Measurements from ENCODE around the gene NSD2. TPM values are rescaled to one million over a fixed set of nuclear protein-coding genes. Genes with fewer than 3 reads are reported as not detected.
A peak's percentile ranks its signal among the peaks of the same experiment; 100 is the strongest.

NSD2 gene
- total and polyA plus RNA-seq, 3 experiments from 2014 or later, result 9.0 to 152 (median 150) TPM

GRCh38 chr4:1953335-1953734 lies 82.1 kb downstream of the NSD2 start:
- Histone ChIP-seq H3K27ac (ENCODE audit: low read depth, low read length) (no peak overlapping the region), H3K36me3 (ENCODE audit: insufficient read depth, low read length) (peaks cover 18% of the 10 kb centered on the region), H3K9me3 (ENCODE audit: low read length) (no peaks in the 10 kb centered on the region), H3K4me1 (ENCODE audit: insufficient read depth, low read length) (no peaks in the 10 kb centered on the region), H3K27me3 (ENCODE audit: insufficient read depth, low read length, poor library complexity, severe bottlenecking) (no peaks in the 10 kb centered on the region), H3K4me3 (ENCODE audit: low read length) (no peak overlapping the region)
- Mint-ChIP-seq H3K4me3 (no peak overlapping the region), H3K27me3 (no peaks in the 10 kb centered on the region), H3K4me1 (no peaks in the 10 kb centered on the region), H3K36me3 (peaks cover 3 to 73% (median 13%) of the 10 kb centered on the region in 3 donors), H3K9me3 (no peaks in the 10 kb centered on the region), H3K27ac (no peak overlapping the region)
- CTCF ChIA-PET, result interaction anchor here (0.9 kb wide), 1 partner anchor 8 kb away, joined by 3 read pairs; no protein-coding TSS in a partner anchor
- DNase-seq, result no peak
- POLR2A ChIA-PET, result no interaction called here

DNA sequence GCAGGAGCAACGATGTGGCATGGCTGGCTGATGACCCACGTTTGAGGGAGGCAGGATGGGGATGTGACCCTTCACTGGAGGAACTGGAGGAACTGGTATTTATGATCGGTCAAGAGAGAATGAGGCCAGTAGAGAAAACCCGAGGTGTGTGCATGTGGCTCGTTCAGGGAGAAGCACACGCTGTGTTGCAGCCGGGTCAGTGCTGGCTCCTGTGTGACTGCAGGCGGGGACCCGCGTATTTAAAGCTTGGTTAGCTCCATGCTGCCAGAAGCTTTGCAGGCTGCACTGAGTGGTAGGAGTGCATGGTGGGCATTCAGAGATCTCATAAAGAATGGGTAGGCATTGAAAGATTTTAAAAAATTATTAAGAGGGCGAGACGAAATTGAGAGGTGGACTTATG lies 85.4 kb downstream of the NSD2 start:
- H3K36me3 ChIP-seq (ENCODE audit: insufficient read depth, low read length), result peaks cover 36% of the 10 kb centered on the region
- ChIA-PET POLR2A (no interaction called here), CTCF (no interaction called here)

GRCh38 chr4:1958276-1959103 lies 87.3 kb downstream of the NSD2 start:
- no peak for DNase-seq
- Mint-ChIP-seq H3K4me3 (no peak overlapping the region), H3K4me1 (no peaks in the 10 kb centered on the region), H3K36me3 (peaks cover 22 to 83% (median 25%) of the 10 kb centered on the region in 3 donors), H3K27ac (no peak overlapping the region), H3K9me3 (no peaks in the 10 kb centered on the region), H3K27me3 (no peaks in the 10 kb centered on the region)
- Histone ChIP-seq H3K4me1 (ENCODE audit: insufficient read depth, low read length) (no peaks in the 10 kb centered on the region), H3K9me3 (ENCODE audit: low read length) (no peaks in the 10 kb centered on the region), H3K4me3 (ENCODE audit: low read length) (no peak overlapping the region), H3K27me3 (ENCODE audit: insufficient read depth, low read length, poor library complexity, severe bottlenecking) (no peaks in the 10 kb centered on the region), H3K36me3 (ENCODE audit: insufficient read depth, low read length) (peaks cover 49% of the 10 kb centered on the region), H3K27ac (ENCODE audit: low read depth, low read length) (no peak overlapping the region)
- ChIA-PET POLR2A (no interaction called here), CTCF (no interaction called here)

More for the DNA sequence above, 85.4 kb downstream of the NSD2 start:
- Histone ChIP-seq H3K9me3 (ENCODE audit: low read length) (no peaks in the 10 kb centered on the region), H3K27ac (ENCODE audit: low read depth, low read length) (no peak overlapping the region), H3K27me3 (ENCODE audit: insufficient read depth, low read length, poor library complexity, severe bottlenecking) (no peaks in the 10 kb centered on the region), H3K4me3 (ENCODE audit: low read length) (no peak overlapping the region), H3K4me1 (ENCODE audit: insufficient read depth, low read length) (no peaks in the 10 kb centered on the region)
- no peak overlapping the region for H3K4me3 Mint-ChIP-seq
- peak overlapping the region in 2 of 8 donors; percentile 54 to 66 for H3K27ac Mint-ChIP-seq
- peaks cover 15 to 83% (median 20%) of the 10 kb centered on the region in 3 donors for H3K36me3 Mint-ChIP-seq
- no peaks in the 10 kb centered on the region for H3K4me1 Mint-ChIP-seq
- H3K9me3 Mint-ChIP-seq, result no peaks in the 10 kb centered on the region
- H3K27me3 Mint-ChIP-seq, result no peaks in the 10 kb centered on the region
- no peak for DNase-seq

DNA sequence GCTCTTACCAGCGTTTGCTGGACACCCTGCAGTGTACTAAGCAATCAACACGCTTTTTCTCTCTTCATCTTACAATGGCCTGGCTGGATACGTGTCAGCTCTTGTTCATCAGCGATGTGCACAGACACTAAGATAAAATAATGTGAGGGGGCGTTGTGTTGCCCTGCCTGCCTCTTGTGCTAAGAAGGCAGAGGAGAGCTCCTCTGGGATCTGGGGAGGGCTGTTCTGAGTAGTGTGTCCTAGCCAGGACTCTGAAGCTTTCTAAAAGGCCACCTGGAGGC lies 87.9 kb downstream of the NSD2 start:
- Mint-ChIP-seq H3K27ac (no peak overlapping the region), H3K36me3 (peaks cover 22 to 84% (median 25%) of the 10 kb centered on the region in 3 donors), H3K9me3 (no peaks in the 10 kb centered on the region), H3K4me1 (peaks cover 0 to 2% (median 0%) of the 10 kb centered on the region in 3 donors), H3K27me3 (no peaks in the 10 kb centered on the region), H3K4me3 (no peak overlapping the region)
- DNase-seq, result no peak
- H3K4me3 ChIP-seq (ENCODE audit: low read length), result no peak overlapping the region
- H3K4me1 ChIP-seq (ENCODE audit: insufficient read depth, low read length), result peaks cover under 1% of the 10 kb centered on the region
- H3K36me3 ChIP-seq (ENCODE audit: insufficient read depth, low read length), result peaks cover 52% of the 10 kb centered on the region
- H3K27ac ChIP-seq (ENCODE audit: low read depth, low read length), result no peak overlapping the region
- no peaks in the 10 kb centered on the region for H3K9me3 ChIP-seq (ENCODE audit: low read length)
- POLR2A ChIA-PET, result no interaction called here
- H3K27me3 ChIP-seq (ENCODE audit: insufficient read depth, low read length, poor library complexity, severe bottlenecking), result no peaks in the 10 kb centered on the region
- CTCF ChIA-PET, result no interaction called here

DNA sequence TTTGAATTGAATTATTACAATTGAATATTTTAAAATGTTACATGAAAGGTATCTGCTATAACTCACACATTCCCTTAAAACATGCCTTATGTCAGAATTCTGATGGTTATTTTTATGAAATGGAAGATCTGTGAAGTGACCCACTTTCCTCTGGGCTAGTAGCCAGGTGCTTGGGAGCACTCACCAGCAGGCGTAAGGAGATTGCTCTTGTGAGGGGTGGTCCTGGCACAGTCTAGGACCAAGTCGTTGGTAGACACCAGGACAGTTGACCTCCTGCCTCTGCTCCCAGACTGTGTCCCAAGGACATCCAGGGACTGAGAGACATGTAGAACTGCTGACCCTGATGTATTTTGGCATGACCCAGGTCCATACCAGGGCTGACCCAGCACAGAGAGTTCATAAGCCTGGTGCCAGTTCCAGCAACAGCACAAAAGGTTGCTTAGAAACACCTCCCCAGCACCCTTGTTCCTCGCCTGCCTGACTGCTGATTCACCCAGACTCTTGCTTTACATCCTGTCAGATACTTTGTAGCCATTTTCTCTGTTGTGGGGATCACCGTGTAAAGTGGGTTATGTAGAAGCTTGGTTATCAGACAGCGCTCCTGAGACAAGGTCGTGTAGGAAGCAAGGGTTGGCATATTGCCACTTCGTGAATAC lies 89.1 kb downstream of the NSD2 start:
- Histone ChIP-seq H3K4me3 (ENCODE audit: low read length) (no peak overlapping the region), H3K9me3 (ENCODE audit: low read length) (no peaks in the 10 kb centered on the region), H3K27me3 (ENCODE audit: insufficient read depth, low read length, poor library complexity, severe bottlenecking) (no peaks in the 10 kb centered on the region), H3K4me1 (ENCODE audit: insufficient read depth, low read length) (peaks cover 4% of the 10 kb centered on the region), H3K27ac (ENCODE audit: low read depth, low read length) (no peak overlapping the region), H3K36me3 (ENCODE audit: insufficient read depth, low read length) (peaks cover 48% of the 10 kb centered on the region)
- DNase-seq, result no peak
- Mint-ChIP-seq H3K4me1 (peaks cover 0 to 3% (median 0%) of the 10 kb centered on the region in 3 donors), H3K4me3 (no peak overlapping the region), H3K27ac (peak overlapping the region in 1 of 8 donors; percentile 33), H3K27me3 (no peaks in the 10 kb centered on the region), H3K9me3 (no peaks in the 10 kb centered on the region), H3K36me3 (peaks cover 22 to 77% (median 28%) of the 10 kb centered on the region in 3 donors)
- POLR2A ChIA-PET, result no interaction called here
- CTCF ChIA-PET, result no interaction called here

DNA sequence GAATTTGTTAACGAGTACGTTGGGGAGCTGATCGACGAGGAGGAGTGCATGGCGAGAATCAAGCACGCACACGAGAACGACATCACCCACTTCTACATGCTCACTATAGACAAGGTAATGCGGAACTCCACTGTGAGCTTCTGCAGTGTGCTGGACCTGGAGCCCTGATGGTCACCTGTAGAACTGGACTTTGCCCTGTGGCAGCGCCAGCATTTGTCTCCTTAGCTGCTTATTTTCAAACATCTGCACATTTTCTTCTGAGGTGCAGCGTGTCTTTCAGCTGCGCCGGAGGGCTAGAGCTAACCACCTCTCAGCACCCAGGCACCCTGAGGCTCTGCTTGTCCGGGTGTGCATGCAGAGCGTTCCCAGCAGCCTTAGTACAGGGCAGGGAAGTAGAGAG lies 89.8 kb downstream of the NSD2 start:
- Mint-ChIP-seq H3K27me3 (no peaks in the 10 kb centered on the region), H3K9me3 (no peaks in the 10 kb centered on the region), H3K36me3 (peaks cover 19 to 77% (median 26%) of the 10 kb centered on the region in 3 donors), H3K4me1 (peaks cover 0 to 3% (median under 1%) of the 10 kb centered on the region in 3 donors), H3K4me3 (no peak overlapping the region), H3K27ac (peak overlapping the region in 1 of 8 donors; percentile 40)
- no peaks in the 10 kb centered on the region for H3K27me3 ChIP-seq (ENCODE audit: insufficient read depth, low read length, poor library complexity, severe bottlenecking)
- no peaks in the 10 kb centered on the region for H3K9me3 ChIP-seq (ENCODE audit: low read length)
- CTCF ChIA-PET, result interaction anchor here (0.8 kb wide), 1 partner anchor 8 kb away, joined by 3 read pairs; no protein-coding TSS in a partner anchor
- no peak overlapping the region for H3K27ac ChIP-seq (ENCODE audit: low read depth, low read length)
- H3K4me1 ChIP-seq (ENCODE audit: insufficient read depth, low read length), result peaks cover 4% of the 10 kb centered on the region
- no peak for DNase-seq
- H3K4me3 ChIP-seq (ENCODE audit: low read length), result no peak overlapping the region
- H3K36me3 ChIP-seq (ENCODE audit: insufficient read depth, low read length), result peaks cover 43% of the 10 kb centered on the region
- POLR2A ChIA-PET, result no interaction called here

- Histone ChIP-seq H3K9me3 (ENCODE audit: low read length) (no peaks in the 10 kb centered on the region), H3K4me3 (ENCODE audit: low read length) (no peak overlapping the region), H3K27ac (ENCODE audit: low read depth, low read length) (no peak overlapping the region), H3K4me1 (ENCODE audit: insufficient read depth, low read length) (peaks cover 4% of the 10 kb centered on the region), H3K36me3 (ENCODE audit: insufficient read depth, low read length) (peaks cover 43% of the 10 kb centered on the region), H3K27me3 (ENCODE audit: insufficient read depth, low read length, poor library complexity, severe bottlenecking) (no peaks in the 10 kb centered on the region)
- Mint-ChIP-seq H3K27ac (peak overlapping the region in 2 of 8 donors; percentile 3 to 40), H3K27me3 (no peaks in the 10 kb centered on the region), H3K9me3 (no peaks in the 10 kb centered on the region), H3K36me3 (peaks cover 19 to 76% (median 26%) of the 10 kb centered on the region in 3 donors), H3K4me1 (peaks cover 0 to 3% (median 2%) of the 10 kb centered on the region in 3 donors), H3K4me3 (no peak overlapping the region)
- ChIA-PET POLR2A (no interaction called here), CTCF (interaction anchor here (0.8 kb wide), 1 partner anchor 9 kb away, joined by 3 read pairs; no protein-coding TSS in a partner anchor)
- DNase-seq, result no peak
These were observed 90.4 kb downstream of the NSD2 start for GRCh38 chr4:1961563-1961962.

DNA sequence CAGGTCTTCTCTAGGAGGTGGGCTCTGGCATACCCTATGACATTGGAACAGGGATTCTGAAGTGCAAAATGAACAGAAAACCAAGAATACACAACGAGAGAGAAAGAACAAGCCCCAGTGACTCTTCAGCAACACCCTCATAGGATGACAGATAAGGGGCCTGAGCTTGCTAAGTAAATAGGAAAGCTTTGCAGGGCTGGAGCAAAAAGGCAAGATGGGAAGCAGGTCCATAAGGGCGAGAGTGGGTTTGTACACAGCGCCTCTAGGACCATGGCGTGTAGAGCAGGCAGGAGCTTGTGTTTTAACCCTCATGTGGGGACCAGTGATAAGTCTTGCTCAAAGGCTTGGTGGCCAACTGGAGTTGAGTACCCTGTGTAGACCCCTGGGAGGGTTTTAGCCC lies 91.8 kb downstream of the NSD2 start:
- Mint-ChIP-seq H3K27ac (peak overlapping the region in 3 of 8 donors; percentile 6 to 36 (median 25)), H3K4me3 (no peak overlapping the region), H3K36me3 (peaks cover 19 to 68% (median 22%) of the 10 kb centered on the region in 3 donors), H3K4me1 (peaks cover 0 to 3% (median 2%) of the 10 kb centered on the region in 3 donors), H3K27me3 (no peaks in the 10 kb centered on the region), H3K9me3 (no peaks in the 10 kb centered on the region)
- Histone ChIP-seq H3K36me3 (ENCODE audit: insufficient read depth, low read length) (peaks cover 43% of the 10 kb centered on the region), H3K4me1 (ENCODE audit: insufficient read depth, low read length) (peaks cover 4% of the 10 kb centered on the region), H3K4me3 (ENCODE audit: low read length) (no peak overlapping the region), H3K27ac (ENCODE audit: low read depth, low read length) (no peak overlapping the region), H3K9me3 (ENCODE audit: low read length) (no peaks in the 10 kb centered on the region), H3K27me3 (ENCODE audit: insufficient read depth, low read length, poor library complexity, severe bottlenecking) (no peaks in the 10 kb centered on the region)
- CTCF ChIA-PET, result no interaction called here
- DNase-seq, result no peak
- POLR2A ChIA-PET, result no interaction called here

All from CD8-positive, alpha-beta memory T cell (primary cell).